DMS53 treated with DMSO at 0.1 percent for 48 hours (cell line): Measurements from ENCODE around the gene DNAJC10.
"Not testable (repeated sequence)": the region's sequence is repeated elsewhere in the genome, so short reads cannot be mapped to it uniquely, and the experiment has no call there.

Source experiments
- DNase-seq: peaks from one replicate; lab custom pipeline; 2025; ENCODE audit not compliant: unreplicated experiment; lab: John Stamatoyannopoulos, UW

DNAJC10 gene

DNA sequence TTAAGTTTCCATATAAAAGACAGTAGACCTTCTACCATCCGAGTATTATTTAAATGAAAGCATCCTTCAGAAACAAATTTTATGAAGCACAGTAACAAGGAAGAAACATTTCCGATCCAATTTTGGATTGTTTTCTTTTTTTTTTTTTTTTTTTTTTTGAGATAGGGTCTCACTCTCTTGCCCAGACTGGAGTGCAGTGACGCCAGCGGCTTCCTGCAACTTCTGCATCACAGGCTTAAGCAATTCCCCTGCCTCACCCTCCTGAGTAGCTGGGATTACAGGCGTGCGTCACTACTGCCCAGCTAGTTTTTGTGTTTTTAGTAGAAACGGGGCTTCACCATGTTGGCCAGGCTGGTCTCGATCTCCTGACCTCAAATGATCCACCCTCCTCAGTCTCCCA, 3.1 kb downstream of the DNAJC10 start:
- DNase-seq: not testable (repeated sequence)

DNA sequence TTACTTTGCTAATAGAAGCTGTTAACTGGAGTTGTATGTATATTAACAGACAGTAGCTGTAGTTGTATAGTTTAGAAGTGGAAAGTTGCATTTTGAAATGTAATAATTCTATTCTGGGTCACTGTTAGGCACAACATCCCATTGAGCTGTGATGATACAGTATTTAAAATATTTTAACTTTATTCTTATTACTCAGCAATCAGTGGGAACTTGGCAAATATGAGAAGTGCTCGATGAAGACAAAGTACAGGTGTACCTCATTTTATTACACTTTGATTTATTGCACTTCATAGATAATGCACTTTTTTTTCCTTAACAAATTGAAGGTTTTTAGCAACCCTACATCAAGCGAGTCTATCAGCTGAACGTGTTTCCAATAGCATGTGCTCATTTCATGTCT, 8.6 kb downstream of the DNAJC10 start:
- no peak for DNase-seq

DNA sequence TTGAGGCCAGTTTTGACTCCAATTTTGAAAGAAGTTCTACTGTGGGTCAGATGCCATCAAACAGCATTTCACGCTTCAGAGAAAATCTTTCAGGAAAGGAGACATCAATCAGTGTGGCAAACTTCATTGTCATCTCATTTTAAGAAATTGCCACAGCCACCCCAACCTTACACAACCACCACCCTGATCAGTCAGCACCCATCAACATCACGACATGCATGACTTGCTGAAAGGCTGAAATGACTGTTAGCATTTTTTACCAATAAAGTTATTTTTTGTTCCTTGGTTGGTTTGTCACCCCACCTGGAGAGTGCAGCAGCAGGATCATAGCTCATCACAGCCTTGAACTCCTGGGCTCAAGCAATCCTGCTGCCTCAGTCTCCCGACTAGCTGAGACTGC, 10.4 kb downstream of the DNAJC10 start:
- DNase-seq: no peak

DNA sequence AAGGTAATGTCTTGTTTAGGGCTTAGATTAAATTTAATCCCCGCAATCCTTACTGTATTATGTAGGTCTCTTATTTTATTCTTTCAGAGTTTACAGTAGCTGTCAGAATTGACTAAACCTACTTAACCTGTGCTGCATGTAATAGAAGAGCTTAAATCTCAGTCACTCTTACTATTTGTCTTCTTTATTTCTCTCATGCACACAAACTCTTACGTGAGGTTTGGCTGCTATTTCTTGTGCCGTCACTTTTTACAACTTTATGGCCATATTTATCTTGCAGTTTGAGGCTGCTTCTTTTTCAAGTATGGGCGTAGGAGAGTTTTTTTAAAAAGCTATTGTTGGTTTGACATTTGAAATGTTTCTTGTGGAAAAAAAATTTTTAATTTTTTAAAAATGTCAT, 12.0 kb downstream of the DNAJC10 start:
- DNase-seq: no peak

DNA sequence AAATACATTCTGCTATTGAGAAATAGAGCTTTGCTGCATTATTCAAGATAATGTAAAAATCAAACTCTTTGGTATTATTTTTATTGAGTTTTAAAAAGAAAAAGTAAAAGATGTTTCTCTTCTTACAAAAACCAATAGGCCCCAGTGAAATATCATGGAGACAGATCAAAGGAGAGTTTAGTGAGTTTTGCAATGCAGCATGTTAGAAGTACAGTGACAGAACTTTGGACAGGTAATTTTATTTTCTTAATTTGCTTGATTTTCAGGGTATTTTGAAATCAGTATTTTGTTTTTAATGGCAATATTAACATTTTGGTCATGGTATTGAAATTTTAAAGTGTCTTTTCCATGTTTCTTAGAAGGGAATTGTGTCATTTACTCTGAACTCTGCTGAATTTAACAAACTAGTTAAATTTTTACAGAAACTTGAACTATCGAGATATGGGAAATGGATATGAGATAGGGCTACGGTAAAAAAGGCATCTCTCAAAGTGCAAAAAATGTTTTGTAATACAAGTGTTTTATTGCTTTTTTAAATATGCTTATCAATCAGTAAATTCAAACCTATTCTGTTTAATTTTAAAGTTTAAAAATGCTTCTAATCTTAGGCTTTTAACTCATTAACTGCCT, 13.8 kb downstream of the DNAJC10 start:
- DNase-seq: no peak

DNA sequence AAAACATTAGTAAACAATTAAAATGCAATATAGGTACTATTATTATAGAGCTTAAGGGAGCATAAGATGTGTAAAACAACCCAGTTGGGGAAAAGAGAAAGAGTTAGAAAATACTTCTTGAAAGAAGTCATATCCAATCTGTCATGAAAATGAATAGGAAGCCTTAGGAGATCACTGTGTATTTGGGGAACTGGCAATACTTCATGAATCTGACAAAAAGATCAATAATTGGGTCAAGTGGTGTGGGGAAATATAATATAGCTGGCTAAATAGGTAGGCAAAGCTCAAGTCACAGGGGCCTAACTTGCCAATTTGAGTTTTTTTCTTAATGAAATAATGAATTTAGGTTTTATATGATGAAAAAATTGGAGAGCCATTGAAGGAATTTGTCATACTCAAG, 14.4 kb downstream of the DNAJC10 start:
- no peak for DNase-seq

DNA sequence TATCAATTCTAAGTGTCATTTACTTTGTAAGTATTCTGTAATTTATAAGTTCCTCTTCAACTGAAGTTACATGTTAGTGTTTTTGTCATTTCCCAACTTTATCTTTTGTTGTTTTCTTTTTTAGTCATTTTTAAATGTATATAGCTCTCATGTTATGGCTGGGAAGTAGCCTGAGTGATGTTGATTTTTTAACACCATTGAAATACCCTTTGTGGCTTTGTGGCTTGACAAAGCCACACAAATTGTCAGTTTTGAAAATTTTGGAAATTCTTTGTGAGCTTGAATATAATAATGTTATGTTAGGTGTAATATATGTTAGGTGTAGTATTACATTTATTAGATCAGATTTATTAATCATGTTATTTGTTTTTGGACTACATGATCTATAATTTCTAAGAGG, 16.7 kb downstream of the DNAJC10 start:
- DNase-seq: no peak

DNA sequence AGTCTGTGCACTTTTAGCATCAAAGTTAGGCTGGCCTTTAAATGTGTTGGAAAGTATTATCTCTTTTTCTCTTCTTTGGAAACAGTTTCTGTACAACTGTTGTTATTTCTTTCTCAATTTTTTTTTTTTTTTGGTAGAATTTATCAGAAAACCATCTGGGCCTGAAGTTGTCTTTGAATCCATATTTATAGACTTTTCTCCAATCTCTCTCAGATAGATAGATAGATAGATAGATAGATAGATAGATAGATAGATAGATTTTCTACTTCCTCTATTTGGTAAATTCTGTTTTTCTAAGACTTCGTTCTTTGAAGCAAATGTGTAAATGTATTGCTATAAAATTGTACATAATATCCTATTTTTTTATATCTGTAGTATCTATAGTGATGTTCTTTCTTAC, 17.5 kb downstream of the DNAJC10 start:
- no peak for DNase-seq

DNA sequence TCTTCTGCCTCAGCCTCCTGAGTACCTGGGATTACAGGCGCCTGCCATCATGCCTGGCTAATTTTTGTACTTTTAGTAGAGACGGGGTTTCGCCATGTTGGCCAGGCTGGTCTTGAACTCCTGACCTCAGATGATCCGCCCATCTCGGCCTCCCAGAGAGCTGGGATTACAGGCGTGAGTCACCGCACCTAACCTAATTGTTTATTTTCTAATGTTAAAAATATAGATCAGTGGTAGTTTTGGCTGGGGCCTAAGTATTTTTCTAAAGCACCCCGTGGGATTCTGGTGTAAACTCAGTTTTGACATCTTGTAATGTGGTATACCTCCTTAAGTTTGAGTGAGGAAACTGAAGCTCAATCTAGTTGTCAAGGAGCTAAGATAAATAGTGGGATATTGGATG, 20.8 kb downstream of the DNAJC10 start:
- DNase-seq: not testable (repeated sequence)

DNA sequence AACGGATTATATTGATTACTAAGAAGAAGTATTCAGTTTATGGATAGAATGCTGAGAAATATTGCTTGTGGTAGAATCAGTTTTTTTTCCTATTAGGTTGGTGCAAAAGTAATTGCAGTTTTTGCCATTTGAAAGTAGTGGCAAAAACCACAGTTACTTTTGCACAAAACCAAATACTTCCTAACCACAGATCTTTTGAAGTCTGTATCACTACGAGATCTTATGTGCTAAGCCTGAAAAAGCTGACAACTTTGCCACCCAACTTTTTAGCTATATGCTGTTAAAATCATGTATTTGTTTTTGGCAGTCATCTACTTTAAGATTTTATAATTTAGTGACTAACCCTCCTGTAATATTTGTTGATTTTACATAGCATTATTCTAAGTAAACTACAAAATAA, 24.6 kb downstream of the DNAJC10 start:
- DNase-seq: no peak

DNA sequence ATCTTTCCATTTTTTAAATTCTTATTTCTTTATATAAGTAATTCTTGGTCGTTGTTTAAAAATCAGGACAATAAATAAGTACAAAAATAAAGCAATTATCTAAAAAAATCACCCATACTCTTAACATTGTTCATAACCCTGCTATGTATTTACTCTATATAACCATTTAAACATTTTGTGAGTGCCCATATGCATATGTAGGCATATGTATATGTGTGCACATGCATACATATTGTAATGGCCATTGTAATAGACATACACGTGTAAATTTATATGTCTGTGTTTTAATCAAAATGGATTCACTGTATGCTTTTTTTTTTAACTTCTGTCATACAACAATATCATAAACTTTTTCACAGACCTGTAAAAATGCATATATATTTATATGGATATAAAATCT, 25.6 kb downstream of the DNAJC10 start:
- DNase-seq: no peak

DNA sequence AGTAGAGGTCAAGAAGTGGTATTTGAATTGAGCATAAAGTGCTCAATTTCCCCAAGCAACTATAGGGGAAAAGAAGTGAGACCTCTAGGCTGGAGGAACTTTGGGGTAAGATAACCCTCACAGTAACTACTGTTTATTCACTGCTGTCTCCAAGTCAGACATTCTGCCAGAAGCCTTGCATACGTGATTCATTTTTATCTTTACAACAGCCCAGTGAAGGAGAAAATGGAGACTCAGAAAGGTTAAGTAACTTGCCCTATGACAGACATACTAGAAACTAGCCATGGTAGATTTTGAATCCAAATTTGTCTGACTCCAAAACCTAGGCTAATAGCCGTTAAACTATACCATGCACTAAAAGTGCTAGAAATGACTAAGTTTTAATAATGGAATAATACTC, 28.4 kb downstream of the DNAJC10 start:
- DNase-seq: no peak

DNA sequence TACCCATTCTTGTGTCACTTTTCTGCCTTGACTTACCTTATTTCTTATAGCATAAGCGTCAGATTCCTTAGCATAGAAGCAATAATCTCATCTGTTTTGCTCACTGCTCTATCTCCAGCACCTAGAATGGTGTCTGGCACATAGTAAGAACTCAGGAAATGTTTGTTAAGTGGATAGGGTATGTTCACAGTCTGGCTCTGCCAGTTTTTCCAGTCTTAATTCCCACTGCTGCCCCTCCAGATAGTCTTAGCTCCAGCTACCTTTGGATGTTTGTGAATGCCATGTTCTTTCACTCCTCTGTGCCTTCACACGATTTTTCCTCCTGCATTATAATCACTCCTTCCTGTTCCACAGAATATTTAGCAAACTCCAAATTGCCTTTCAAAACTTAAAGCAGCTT, 29.0 kb downstream of the DNAJC10 start:
- DNase-seq: no peak

DNA sequence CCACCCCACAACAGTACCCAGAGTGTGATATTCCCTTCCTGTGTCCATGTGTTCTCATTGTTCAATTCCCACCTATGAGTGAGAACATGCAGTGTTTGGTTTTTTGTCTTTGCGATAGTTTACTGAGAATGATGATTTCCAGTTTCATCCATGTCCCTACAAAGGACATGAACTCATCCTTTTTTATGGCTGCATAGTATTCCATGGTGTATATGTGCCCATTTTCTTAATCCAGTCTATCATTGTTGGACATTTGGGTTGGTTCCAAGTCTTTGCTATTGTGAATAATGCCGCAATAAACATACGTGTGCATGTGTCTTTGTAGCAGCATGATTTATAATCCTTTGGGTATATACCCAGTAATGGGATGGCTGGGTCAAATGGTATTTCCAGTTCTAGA, 29.8 kb downstream of the DNAJC10 start:
- not testable (repeated sequence) for DNase-seq

DNA sequence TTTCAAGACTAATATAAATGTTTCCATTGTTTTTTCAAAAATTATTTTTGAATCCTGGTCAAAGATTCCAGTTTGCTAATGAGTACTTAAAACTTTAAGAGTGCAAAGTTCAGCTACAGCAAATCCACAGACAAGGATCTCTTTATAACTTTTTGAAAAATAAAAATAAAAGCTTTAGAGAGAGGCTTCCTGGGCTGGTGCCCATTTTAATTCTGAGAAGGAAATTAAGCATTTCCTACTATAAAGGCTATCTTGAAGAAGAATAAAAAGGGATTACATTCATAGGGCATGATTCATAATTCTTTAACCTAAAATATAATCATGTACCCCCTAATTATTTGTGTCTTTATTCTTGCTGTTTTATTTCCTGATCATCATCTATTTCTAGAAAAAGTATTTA, 38.2 kb downstream of the DNAJC10 start:
- DNase-seq: no peak

DNA sequence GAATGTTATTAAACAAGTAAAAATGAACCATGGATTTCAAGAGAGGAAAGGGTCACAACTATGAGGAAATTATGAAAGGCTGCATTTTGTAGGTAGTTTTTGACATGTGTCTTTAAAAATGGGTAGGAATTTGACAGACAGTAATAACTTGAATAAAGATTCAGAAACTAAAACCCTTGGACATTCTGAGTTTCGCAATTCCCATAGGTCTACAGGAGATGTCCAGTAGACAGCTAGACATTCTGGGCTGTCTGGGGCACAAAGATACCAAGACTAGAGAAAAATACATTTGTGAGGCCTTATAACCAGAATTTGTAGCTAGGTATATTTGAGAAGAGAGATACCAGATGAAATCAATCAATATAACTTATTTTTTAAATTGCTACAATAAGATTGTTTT, 42.3 kb downstream of the DNAJC10 start:
- DNase-seq: no peak

DNA sequence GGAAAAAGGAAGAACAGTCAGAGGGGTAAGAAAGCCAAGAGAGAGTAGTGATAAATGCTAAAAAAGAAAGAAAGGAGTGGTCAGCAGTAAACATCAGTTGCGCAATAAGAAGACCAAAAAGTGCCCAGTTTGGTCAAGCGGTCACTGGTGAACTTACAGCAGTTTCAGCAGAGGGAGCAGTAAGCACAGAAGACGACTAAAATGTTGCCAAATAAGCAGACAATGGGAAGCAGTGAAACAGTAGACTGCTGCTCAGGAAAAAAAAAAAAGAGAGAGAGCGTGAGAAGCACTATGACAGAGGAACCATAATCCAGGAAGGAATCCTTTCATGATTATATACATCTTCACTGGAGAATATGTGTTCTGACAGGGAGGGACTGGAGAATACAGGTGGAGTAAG, 45.8 kb downstream of the DNAJC10 start:
- no peak for DNase-seq

DNA sequence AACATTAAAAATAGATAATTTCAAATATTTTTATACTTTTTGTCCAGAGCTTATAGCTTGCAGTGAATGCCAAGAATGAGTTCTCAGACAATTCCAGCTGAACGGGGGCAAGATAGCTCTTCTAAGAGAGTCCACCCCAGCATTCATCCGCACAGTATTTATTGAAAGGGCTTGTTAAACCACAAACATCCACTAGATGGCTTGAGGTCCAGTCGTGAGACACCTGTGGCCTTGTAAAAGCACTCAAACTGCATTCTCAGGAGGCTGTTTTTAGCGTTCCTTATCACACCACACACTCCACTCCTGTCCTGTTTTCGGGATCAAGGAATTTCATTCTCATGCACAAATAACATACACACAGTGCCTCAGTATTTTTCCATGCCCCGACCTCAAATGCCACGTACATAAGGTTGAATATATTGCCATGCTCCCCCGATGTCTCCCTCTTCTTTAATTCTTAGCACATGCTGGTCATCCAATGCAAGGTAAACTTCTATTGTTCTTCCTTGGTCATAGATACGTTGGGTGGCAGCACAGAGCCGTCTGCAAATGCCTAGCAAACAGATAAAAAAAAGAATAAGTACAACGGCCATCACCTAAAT, 47.4 kb downstream of the DNAJC10 start:
- peak; percentile 52 for DNase-seq

DNA sequence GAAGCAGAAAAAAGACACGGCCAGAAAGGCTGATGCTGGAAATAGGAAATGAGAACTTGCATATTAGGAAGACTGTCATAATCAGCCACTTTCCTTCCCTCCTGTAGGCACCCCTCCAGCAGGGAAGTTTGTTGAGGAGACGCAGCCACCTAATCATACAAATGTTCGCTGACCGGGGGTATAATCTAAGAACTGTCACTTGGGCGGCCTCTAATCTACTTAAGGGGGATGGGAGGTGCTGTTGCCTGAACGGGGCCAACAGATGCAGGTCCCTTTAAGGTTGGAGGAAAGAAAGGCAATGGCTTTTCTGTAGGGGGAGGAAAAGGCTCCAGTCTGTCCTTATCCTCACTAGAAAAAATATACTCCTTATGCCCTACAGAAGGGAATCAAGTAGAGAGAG, 50.6 kb downstream of the DNAJC10 start:
- no peak for DNase-seq

DNA sequence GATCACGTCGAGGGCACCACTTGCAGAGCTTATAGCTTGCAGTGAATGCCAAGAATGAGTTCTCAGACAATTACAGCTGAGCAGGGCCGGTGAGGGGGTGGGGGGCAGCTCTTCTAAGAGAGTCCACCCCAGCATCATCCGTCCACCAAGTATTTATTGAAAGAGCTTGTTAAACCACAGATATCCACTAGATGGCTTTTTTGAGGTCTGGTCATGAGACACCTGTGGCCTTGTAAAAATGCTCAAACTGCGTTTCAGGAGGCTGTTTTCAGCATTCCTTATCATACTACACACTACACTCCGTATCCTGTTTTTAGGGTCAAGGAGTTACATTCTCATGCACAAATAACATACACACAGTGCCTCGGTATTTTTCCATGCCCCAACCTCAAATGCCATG, 51.5 kb downstream of the DNAJC10 start:
- no peak for DNase-seq

DNA sequence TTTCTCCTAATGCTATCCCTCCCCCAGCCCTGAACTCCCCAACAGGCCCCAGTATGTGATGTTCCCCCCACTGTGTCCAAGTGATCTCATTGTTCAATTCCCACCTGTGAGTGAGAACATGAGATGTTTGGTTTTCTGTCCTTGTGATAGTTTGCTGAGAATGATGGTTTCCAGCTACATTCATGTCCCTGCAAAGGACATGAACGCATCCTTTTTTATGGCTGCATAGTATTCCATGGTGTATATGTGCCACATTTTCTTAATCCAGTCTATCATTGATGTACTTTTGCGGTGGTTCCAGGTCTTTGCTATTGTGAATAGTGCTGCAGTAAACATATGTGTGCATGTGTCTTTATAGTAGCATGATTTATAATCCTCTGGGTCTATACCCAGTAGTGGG, 52.9 kb downstream of the DNAJC10 start:
- not testable (repeated sequence) for DNase-seq

DNA sequence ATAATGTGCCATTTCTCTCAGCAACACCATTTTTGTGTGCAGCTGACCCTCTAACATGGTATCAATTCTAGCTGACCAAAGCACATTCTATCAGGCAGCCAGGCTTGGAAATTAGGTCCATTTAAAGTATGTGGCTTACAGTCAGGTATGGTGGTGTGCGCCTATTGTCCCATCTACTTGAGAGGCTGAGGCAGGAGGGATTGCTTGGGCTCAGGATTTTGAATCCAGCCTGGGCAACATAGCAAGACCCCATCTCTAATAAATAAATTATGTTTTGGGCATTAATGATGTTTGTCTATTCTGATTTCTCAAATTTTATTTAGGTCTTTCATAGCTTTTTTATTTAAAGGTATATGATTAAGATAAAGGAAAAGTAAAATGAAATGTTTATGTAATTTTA, 63.3 kb downstream of the DNAJC10 start:
- no peak for DNase-seq

DNA sequence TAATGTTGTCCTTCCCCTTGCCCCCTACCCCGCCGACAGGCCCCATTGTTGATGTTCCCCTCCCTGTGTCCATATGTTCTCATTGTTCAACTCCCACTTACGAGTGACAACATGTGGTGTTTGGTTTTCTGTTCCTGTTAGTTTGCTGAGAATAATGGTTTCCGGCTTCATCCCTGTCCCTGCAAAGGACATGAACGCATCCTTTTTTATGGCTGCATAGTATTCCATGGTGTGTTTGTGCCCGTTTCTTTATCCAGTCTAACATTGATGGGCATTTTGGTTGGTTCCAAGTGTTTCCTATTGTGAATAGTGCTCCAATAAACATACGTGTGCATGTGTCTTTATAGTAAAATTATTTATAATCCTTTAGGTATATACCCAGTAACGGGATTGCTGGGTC, 65.0 kb downstream of the DNAJC10 start:
- not testable (repeated sequence) for DNase-seq
